CD14-positive monocyte (primary cell): ENCODE measurements around the gene KNL1. TPM values are rescaled to one million over a fixed set of nuclear protein-coding genes. Genes with fewer than 3 reads are reported as not detected.

Experiments
- DNase-seq, 3 donors: peaks; one replicate each; pipeline ENCODE4 v3.0.0-alpha.2; 2011 to 2022
- H2AFZ ChIP-seq: 2 replicates; pipeline ENCODE4 v1.6.0; 2012; ENCODE audit warnings: mild to moderate bottlenecking, low read depth, low read length, inconsistent platforms; ENCODE audit not compliant: insufficient read depth, poor library complexity, severe bottlenecking
- H3K27ac ChIP-seq, 2 donors: 1 replicate in 1 of 2; 2 replicates in 1 of 2; pipeline ENCODE4 v1.5.1; 2012 to 2013; ENCODE audit warnings: low read length in 2 of 2, control low read depth in 1 of 2, inconsistent platforms in 1 of 2, low read depth in 1 of 2, mild to moderate bottlenecking in 1 of 2
- H3K27me3 ChIP-seq, 2 donors: one replicate each; pipeline versions ENCODE4 v1.6.0 to v1.6.1; 2011 to 2013; ENCODE audit warnings: low read length in 2 of 2; ENCODE audit not compliant: control insufficient read depth in 2 of 2, insufficient read depth in 2 of 2
- H3K36me3 ChIP-seq, 2 donors: replicated peaks in 1 of 2; 1 replicate in 1 of 2; 2 replicates in 1 of 2; pipeline versions ENCODE4 v1.5.1 to v1.6.1; 2012 to 2013; ENCODE audit warnings: low read length in 2 of 2, control low read depth in 1 of 2, inconsistent platforms in 1 of 2, mild to moderate bottlenecking in 1 of 2; ENCODE audit not compliant: insufficient read depth in 2 of 2, control insufficient read depth in 1 of 2
- H3K4me1 ChIP-seq, 2 donors: 1 replicate in 1 of 2; 2 replicates in 1 of 2; pipeline versions ENCODE4 v1.5.1 to v1.6.1; 2012 to 2013; ENCODE audit warnings: low read length in 2 of 2, control low read depth in 1 of 2, inconsistent platforms in 1 of 2, mild to moderate bottlenecking in 1 of 2, moderate library complexity in 1 of 2; ENCODE audit not compliant: insufficient read depth in 2 of 2, control insufficient read depth in 1 of 2
- H3K4me2 ChIP-seq: replicated peaks from 2 replicates; pipeline ENCODE3; 2012; ENCODE audit warnings: low read length, moderate library complexity, mild to moderate bottlenecking; ENCODE audit not compliant: poor library complexity, severe bottlenecking; ENCODE audit errors: extremely low read depth
- H3K4me3 ChIP-seq, 3 experiments: fragments of 200-600 bp in 1 of 3; sonication (generic) in 1 of 3; replicated peaks in 1 of 3; 1 replicate in 2 of 3; 2 replicates in 1 of 3; pipeline ENCODE4 v1.5.1; 2011 to 2013; ENCODE audit warnings: low read length in 3 of 3, mild to moderate bottlenecking in 3 of 3, control low read depth in 2 of 3, low read depth in 2 of 3, inconsistent platforms in 1 of 3, moderate library complexity in 1 of 3
- H3K79me2 ChIP-seq: 2 replicates; pipeline ENCODE4 v1.6.0; 2012; ENCODE audit warnings: mild to moderate bottlenecking, control low read depth, inconsistent platforms, low read length, moderate library complexity; ENCODE audit not compliant: insufficient read depth
- H3K9ac ChIP-seq: 2 replicates; pipeline ENCODE4 v1.6.0; 2017; ENCODE audit warnings: low read length, mild to moderate bottlenecking; ENCODE audit not compliant: insufficient read depth, poor library complexity, severe bottlenecking
- H3K9me3 ChIP-seq, 2 donors: replicated peaks in 1 of 2; 1 replicate in 1 of 2; 2 replicates in 1 of 2; pipeline versions ENCODE4 v1.5.1 to v1.6.1; 2012 to 2013; ENCODE audit warnings: low read length in 2 of 2, control low read depth in 1 of 2; ENCODE audit not compliant: control insufficient read depth in 1 of 2, insufficient read depth in 1 of 2
- H4K20me1 ChIP-seq: 2 replicates; pipeline ENCODE4 v1.6.0; 2012; ENCODE audit warnings: mild to moderate bottlenecking, low read length, control low read depth, moderate library complexity; ENCODE audit not compliant: insufficient read depth
- H3K27ac Mint-ChIP-seq, 7 donors: one replicate each; pipeline ENCODE4 v1.8.0; 2020; ENCODE audit warnings: mild to moderate bottlenecking in 7 of 7, mixed read lengths in 7 of 7, moderate library complexity in 6 of 7, inconsistent platforms in 2 of 7
- H3K27me3 Mint-ChIP-seq, 3 donors: one replicate each; pipeline ENCODE4 v1.8.0; 2021 to 2022; ENCODE audit warnings: low read depth in 3 of 3, mild to moderate bottlenecking in 3 of 3, mixed read lengths in 3 of 3, moderate library complexity in 3 of 3, inconsistent platforms in 1 of 3
- H3K36me3 Mint-ChIP-seq, 2 donors: one replicate each; pipeline ENCODE4 v1.8.0; 2020; ENCODE audit warnings: mixed read lengths in 2 of 2, inconsistent platforms in 1 of 2, mild to moderate bottlenecking in 1 of 2
- H3K4me1 Mint-ChIP-seq: one replicate; pipeline ENCODE4 v1.8.0; 2020; ENCODE audit warnings: mild to moderate bottlenecking, mixed read lengths
- H3K4me3 Mint-ChIP-seq, 2 donors: one replicate each; pipeline ENCODE4 v1.8.0; 2020; ENCODE audit warnings: mild to moderate bottlenecking in 2 of 2, mixed read lengths in 2 of 2, moderate library complexity in 1 of 2
- H3K9me3 Mint-ChIP-seq, 7 donors: one replicate each; pipeline ENCODE4 v1.8.0; 2020 to 2022; ENCODE audit warnings: mixed read lengths in 7 of 7, mild to moderate bottlenecking in 6 of 7, moderate library complexity in 6 of 7, inconsistent platforms in 2 of 7
- WGBS: methylation state at CpG from one replicate; pipeline ENCODE4 v1.1.5; 2013; ENCODE audit warnings: missing lambda C conversion rate; ENCODE audit not compliant: insufficient coverage; 5-methylcytosine and 5-hydroxymethylcytosine counted together
- intact Hi-C, 2 donors: fragments of 100-400 bp; cut with micrococcal nuclease; formaldehyde crosslinking; loops; one replicate each; pipeline versions ENCODE4 v1.15.0 to v1.15.1; 2023
- polyA plus RNA-seq, 3 donors: library from polyadenylated mRNA; depleted of rRNA in 1 of 3; unstranded in 2 of 3; stranded (reverse) in 1 of 3; fragments of 300-500 nt in 2 of 3; fragments of >200 nt in 1 of 3; fragmentation: Illumina TruSeq in 2 of 3; gene quantifications; 1 replicate in 2 of 3; 2 replicates in 1 of 3; pipeline ENCODE4 v1.2.3, GENCODE V29; 2012 to 2021
- TF ChIP-seq, protein P1 (sequence below): fragments of 200-600 bp; IDR thresholded peaks from one replicate; pipeline ENCODE4 v1.8.0; 2022; ENCODE audit warnings: antibody characterized with exemption, mild to moderate bottlenecking

KNL1 gene
- polyA plus RNA-seq, 3 donors, result 0.13 to 0.38 (median 0.16) TPM

DNA sequence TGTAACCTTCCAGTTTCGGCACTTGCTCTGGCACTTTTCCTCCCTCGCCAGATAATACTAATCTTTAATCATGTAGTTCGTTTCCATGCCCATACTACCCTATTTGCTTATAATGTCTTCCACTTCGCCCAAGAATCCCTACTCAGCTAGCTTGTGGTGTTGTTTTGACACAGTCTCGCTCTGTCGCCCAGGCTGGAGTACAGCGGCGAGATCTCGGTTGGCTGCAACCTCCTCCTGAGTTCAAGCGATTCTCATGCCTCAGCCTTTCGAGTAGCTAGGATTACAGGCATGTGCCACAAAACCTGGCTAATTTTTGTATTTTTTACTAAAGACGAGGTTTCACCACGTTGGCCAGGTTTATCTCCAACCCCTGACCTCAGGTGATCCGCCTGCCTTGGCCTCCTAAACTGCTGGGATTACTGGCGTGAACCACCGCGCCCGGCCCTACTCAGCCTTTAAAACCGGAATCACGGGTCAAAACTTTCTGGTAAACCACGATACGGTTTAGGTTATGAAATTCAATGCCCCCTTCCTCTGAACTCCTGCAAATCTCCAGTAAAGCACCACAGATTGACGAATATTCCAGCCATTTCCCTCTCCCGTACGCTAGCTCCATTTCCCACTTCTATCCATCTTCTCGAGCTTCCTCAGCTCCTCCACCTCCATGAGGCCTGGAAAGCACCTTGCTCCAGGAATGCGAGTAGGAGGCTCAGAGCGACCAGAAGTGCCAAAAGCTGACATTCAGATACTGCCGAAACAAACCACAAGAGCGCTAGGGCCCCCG, 100.0 kb downstream of the KNL1 start:
- Histone ChIP-seq H4K20me1 (no peaks in the 10 kb centered on the region), H3K4me2 (peak overlapping the region; percentile 100), H3K27me3 (no peaks in the 10 kb centered on the region), H3K36me3 (peaks cover 0 to 10% of the 10 kb centered on the region in 2 donors), H3K4me3 (peak overlapping the region; percentile 58 to 100 (median 95)), H3K9ac (peak overlapping the region; percentile 72), H3K27ac (peak overlapping the region; percentile 84 to 86), H3K4me1 (peaks cover 16 to 21% of the 10 kb centered on the region in 2 donors), H3K79me2 (peaks cover 45% of the 10 kb centered on the region), H2AFZ (peak overlapping the region; percentile 96), H3K9me3 (no peaks in the 10 kb centered on the region)
- intact Hi-C loops, result loop anchor here (1.0 to 10.0 kb wide), 6 partner anchors 71 to 201 kb away; partner anchors contain the start of genes C15orf62 (in 1 of the 2), CCDC32 (in 1 of the 2), DNAJC17 (in 1 of the 2) and GCHFR (in 1 of the 2)
- Mint-ChIP-seq H3K9me3 (no peaks in the 10 kb centered on the region), H3K27ac (peak overlapping the region; percentile 88 to 97 (median 96)), H3K4me1 (peaks cover 30% of the 10 kb centered on the region), H3K27me3 (no peaks in the 10 kb centered on the region), H3K4me3 (peak overlapping the region; percentile 99 to 100), H3K36me3 (peaks cover 13 to 20% of the 10 kb centered on the region in 2 donors)
- 25% methylated on average over 31 of the region's 31 CpGs for WGBS
- DNase-seq, result no peak
- TF ChIP-seq, protein P1, sequence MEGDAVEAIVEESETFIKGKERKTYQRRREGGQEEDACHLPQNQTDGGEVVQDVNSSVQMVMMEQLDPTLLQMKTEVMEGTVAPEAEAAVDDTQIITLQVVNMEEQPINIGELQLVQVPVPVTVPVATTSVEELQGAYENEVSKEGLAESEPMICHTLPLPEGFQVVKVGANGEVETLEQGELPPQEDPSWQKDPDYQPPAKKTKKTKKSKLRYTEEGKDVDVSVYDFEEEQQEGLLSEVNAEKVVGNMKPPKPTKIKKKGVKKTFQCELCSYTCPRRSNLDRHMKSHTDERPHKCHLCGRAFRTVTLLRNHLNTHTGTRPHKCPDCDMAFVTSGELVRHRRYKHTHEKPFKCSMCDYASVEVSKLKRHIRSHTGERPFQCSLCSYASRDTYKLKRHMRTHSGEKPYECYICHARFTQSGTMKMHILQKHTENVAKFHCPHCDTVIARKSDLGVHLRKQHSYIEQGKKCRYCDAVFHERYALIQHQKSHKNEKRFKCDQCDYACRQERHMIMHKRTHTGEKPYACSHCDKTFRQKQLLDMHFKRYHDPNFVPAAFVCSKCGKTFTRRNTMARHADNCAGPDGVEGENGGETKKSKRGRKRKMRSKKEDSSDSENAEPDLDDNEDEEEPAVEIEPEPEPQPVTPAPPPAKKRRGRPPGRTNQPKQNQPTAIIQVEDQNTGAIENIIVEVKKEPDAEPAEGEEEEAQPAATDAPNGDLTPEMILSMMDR, result no peak

DNA sequence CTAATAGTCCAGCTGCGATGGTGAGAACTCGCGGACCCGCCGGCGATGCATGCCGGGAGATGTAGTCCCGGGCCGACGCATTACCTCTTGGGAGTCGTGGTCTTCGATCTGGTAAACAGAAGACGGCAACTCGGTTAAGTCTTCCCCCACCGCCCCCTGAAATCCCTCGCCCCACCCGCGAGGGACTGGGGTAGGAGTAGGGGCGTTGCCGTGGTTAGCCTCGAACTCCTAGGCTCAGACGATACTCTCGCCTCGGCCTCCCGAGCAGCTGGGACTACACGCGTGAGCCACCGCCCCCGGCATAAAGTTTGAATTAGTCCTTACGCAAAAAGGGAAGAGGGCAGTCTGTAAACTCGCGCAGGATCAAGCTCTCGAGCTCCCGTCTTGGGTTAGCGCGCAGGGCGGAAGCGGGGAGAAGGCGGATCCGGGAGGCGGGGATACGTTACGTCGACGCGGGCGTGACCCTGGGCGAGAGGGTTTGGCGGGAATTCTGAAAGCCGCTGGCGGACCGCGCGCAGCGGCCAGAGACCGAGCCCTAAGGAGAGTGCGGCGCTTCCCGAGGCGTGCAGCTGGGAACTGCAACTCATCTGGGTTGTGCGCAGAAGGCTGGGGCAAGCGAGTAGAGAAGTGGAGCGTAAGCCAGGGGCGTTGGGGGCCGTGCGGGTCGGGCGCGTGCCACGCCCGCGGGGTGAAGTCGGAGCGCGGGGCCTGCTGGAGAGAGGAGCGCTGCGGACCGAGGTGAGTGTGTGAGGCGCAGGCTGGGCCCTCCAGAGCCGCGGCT, 100.8 kb downstream of the KNL1 start, which contains the start of gene RAD51:
RAD51 (plus strand) TSS at position 487 of the 781 bp plus-strand sequence. CDS start 3,585 bp downstream, outside the sequence.
- Histone ChIP-seq H3K4me3 (peak within 1 kb of the TSS; percentile 58 to 100 (median 95)), H3K79me2 (peaks cover 45% of the 10 kb centered on the region), H3K9me3 (no peaks in the 10 kb centered on the region), H4K20me1 (no peaks in the 10 kb centered on the region), H3K4me1 (peaks cover 16 to 21% of the 10 kb centered on the region in 2 donors), H2AFZ (peak within 1 kb of the TSS; percentile 96), H3K4me2 (peak within 1 kb of the TSS; percentile 100), H3K27ac (peak within 1 kb of the TSS; percentile 84 to 86), H3K9ac (peak within 1 kb of the TSS; percentile 72), H3K27me3 (no peaks in the 10 kb centered on the region), H3K36me3 (peaks cover 0 to 16% of the 10 kb centered on the region in 2 donors)
- Mint-ChIP-seq H3K4me1 (peaks cover 30% of the 10 kb centered on the region), H3K36me3 (peaks cover 13 to 19% of the 10 kb centered on the region in 2 donors), H3K9me3 (no peaks in the 10 kb centered on the region), H3K27ac (peak within 1 kb of the TSS; percentile 88 to 97 (median 96)), H3K4me3 (peak within 1 kb of the TSS; percentile 99 to 100), H3K27me3 (no peaks in the 10 kb centered on the region)
- intact Hi-C loops, result loop anchor here (1.0 to 10.0 kb wide), 8 partner anchors 62 to 200 kb away; partner anchors contain the start of genes DNAJC17 (in 2 of the 2), ZFYVE19 (in 2 of the 2), C15orf62 (in 1 of the 2) and CCDC32 (in 1 of the 2)
- DNase-seq, result peak; percentile 95 to 96 (median 95)
- under 1% methylated on average over 73 of the region's 81 CpGs for WGBS
- TF ChIP-seq, protein P1, result no peak
